ENCODE data around the gene TMEM271.
"Not testable (repeated sequence)": the region's sequence is repeated elsewhere in the genome, so short reads cannot be mapped to it uniquely, and the experiment has no call there.

Gene TMEM271

GRCh38 chr4:560731-561291 lies 15.3 kb downstream of the TMEM271 start:
- DNase-seq, result no peak

DNA sequence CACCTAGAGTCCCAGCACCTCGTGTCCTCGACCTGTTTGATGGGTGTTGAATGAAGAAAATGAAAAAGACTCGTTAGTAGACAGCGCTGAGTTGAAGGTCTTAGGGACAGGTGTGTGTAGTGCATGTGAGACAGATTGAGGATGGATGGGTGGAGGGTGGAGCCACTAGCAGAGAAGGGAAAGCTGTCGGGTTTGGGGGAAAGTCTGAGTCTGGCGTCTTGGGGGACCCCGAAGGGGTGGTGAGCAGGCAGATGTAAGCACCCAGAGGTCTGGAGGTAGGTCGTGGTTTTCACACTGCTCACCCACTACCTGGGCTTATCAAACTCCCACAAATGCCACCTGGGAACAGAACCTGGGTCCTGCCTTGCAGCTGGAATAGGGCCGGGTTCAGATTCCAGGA lies 16.0 kb downstream of the TMEM271 start:
- DNase-seq, result no peak

DNA sequence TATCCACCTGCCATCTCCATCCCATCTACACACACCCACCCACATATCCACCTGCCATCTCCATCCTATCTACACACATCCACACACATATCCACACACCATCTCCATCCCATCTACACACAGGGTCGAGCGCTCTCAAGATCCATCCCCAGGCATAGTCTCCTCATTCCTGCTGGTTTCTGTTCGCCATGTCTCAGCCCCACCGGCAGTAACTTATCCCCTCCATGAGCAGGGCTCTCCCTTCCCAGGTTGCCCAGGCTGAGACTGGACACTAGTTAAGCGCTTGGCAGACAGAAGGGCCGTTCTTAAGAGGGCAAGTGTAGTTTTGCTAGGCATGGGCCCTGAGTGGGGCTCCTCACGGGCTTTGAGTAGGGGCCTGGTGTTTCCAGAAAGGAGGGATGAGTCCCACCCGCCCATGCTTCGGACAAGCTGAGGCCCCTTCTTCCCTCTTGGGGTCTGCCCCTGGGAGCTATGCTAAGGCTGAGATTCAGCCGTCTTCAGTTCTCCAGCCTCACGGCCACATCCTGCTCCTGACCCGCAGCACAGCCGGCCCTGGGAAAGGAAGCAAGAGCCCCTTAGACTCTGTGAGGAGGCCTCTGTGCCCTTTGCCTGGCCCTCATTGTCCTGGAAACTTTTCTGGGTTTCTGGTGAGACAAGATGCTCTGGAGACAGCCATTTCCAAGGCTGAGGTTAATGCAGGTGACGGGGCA lies 20.4 kb downstream of the TMEM271 start:
- no peak for DNase-seq

DNA sequence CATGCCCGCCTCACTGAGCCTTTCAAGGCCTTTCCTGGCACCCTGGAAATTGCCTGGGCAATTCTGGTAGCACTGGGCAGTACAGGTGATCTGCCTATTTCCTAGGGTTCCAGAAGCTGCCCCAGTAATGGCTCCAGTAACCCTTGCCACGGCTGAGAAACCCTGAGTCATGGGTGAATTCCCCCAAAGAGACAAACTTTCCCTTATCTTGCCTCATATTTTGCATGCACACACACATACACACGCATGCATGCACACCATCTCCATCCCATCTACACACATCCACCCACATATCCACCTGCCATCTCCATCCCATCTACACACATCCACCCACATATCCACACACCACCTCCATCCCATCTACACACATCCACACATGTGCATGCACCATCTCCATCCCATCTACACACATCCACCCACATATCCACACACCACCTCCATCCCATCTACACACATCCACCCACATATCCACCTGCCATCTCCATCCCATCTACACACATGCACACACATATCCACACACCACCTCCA lies 21.2 kb downstream of the TMEM271 start:
- DNase-seq, result not testable (repeated sequence)

DNA sequence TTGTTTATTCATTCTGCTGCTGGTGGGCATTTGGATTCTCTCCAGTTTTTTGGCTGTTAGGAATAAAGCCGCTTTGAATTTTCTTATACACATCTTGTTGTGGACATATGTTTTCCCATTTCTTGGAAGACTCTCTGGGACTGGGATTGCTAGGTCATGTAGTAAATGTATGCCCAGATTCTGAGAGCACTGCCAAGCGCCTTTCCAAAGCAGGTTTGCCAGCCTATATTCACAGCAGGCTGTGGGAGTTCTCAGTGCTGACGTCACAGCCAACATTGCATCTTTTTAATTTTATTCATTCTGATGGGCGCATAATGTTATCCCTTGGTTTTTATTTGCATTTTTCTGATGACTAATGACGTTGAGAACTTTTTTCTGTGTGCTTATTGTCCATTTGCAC lies 24.1 kb downstream of the TMEM271 start:
- DNase-seq, result no peak

GRCh38 chr4:550268-550667 lies 25.8 kb downstream of the TMEM271 start:
- DNase-seq, result not testable (repeated sequence)

DNA sequence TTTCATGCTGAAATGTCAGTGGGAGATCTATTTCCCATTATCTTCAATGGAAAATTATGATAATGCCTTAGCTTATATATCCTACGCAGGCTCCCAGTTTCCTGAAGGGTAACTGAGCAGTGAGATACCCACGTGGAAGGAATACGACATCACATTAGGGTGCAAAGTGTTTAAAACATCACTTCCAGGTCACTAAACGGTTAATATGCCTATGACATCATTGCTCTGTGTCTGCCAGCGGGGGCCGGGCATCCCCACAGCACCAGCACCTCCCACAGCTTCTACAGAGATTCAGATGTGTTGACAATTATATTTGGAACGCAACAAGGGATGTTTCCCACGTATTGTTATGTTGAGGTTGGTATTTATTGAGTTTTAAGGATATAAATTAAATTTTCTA lies 27.1 kb downstream of the TMEM271 start:
- DNase-seq, result no peak

DNA sequence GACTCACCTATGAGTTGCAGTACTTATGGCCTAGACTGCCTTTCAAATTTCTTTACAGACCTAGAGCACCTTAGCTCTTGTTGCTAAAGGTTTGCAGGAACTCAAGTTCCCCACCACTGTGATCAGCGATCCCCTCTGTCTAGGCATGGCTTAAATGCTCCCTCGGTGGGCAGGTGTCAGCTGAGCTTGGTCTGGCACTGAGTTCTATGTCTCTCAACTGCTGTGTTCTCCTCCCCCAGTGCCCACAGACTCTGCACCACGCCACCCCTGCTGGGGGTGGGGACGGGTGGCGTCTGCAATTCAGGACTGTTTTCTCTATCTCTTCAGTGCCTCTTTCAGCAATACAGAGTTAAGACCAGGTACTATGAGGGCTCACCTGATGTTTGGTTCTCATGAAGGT lies 30.5 kb downstream of the TMEM271 start:
- no peak for DNase-seq

- DNase-seq, result no peak
Observed at GRCh38 chr4:544386-545105, 31.5 kb downstream of the TMEM271 start.

- no peak for DNase-seq
Observed at GRCh38 chr4:541271-541670, 34.8 kb downstream of the TMEM271 start.

DNA sequence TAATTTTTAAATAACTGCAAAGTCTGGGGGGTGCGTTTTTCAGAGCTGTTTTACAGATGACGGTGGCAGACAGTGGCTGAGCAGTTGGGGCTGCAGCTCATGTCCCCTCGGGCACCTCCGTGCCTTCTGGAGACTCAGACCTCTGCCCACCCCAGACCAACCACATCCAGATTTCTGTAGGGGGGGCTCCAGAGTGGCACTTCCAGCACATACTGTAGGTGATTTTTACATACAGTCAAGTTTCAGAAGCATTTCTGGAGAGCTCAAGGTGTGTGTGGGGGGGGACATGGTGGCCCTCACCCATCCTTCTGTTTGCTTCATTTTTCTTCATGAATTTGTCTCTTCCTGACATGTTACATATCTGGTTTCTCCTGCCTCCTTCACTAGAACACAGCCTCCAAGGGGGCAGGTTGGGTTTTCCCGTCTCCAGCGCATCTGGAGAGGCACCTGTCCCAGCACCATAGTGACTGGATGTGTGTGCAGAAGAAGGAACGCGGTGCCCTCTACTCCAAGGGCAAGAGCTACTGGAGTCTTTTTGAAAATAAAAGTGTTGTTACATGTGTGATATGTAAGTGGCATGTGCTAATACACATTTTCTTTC lies 37.5 kb downstream of the TMEM271 start:
- DNase-seq, result no peak

DNA sequence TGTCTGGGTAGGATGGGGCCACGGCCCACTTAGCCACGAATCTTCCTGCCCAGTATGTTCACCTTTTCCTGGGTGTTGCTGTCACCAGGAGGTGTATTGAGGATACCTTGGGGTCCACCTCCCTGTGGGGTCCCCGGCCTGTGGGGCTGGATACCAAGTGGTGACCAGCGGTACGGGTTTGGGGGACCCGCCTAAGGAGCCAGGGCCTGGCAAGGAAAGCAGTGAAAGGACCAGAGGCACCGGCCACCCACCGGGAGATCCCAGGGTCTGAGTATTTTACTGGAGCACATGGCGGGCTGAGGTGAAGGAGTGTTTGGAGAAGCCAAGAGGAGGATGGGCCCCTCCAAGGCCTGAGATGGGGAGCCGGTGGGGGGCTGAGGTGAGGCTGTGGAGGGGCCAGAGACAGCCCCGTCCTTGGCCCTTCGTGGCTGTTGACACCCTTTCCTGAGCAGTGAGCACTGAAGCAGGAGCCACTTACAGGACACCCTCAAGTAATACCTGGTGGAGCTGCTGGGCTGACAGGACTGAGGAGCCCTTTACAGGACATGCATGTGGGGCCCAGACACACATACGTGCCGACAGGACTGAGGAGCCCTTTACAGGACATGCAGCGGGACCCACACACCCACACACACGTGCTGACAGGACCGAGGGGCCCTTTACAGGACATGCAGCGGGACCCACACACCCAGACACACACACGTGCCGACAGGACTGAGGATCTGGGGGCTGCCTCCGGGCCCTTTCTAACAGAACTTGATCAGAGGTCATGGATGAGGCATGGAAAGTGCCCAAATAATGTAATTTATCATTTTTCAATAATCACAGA lies 38.4 kb downstream of the TMEM271 start:
- DNase-seq, result no peak

GRCh38 chr4:536351-536972 lies 39.6 kb downstream of the TMEM271 start:
- DNase-seq, result no peak

DNA sequence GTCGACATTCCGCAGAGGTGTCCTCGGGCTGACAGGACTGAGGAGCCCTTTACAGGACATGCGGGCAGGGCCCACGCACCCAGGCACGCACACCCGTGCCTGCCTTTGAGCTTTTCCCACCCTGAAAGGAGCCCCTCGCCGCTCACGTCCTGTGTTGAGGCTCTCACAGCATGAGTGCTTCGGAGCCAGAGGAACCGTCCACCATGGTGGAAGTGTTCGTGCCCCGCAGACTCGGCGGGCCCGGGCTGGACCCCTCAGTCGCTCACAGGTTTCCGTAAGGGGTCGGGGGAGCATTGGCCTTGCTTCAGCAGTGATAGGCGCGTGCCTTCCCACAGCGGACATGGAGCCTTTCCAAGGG lies 40.2 kb downstream of the TMEM271 start:
- DNase-seq, result no peak

GRCh38 chr4:535181-535923 lies 40.7 kb downstream of the TMEM271 start:
- no peak for DNase-seq

DNA sequence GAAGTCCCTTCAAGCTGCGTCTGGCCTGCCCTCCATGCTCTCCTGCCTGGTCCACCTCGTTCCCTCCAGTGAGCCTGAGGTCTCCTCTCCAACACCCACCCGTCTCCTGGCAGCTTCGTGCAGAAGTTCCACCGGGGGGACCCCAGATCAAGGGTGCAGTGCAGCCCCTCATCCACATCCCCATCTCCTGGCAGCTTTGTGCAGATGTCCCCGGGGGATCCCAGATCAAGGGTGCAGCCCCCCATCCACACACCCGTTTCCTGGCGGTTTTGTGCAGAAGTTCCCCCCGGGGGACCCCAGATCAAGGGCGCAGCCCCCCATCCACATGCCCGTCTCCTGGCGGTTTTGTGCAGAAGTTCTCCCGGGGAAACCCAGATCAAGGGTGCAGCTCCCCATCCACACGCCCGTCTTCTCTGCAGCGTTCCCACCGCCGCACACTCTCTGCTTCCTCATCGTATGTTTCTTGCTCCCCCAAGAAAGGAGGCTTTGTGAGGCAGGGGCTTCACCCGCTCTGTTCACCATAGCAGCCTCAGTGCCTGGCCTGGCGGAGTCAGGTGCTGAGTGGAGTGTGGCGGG lies 41.4 kb downstream of the TMEM271 start:
- no peak for DNase-seq

DNA sequence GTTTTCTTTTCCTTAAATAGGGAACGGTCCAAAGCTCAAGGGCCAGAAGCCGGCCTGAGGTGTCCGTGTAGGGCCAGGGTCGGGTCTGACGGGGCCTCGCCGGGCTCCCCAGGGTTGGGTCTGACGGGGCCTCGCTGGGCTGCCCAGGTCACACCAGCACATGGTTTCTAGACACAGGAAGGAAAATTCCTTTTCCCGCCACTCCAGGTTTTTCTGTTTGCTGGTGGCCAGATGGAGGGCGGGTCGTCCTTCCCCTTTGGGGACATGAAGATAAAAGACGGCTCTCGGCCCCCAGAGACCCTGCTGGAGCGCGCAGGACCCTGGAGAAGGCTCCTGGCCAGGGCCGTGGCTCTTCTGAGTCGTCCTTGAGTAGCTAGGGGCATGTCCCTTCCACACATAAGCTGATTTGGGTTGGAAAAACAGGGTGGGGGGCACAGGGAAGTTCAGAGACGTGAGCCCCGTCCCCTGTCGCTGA lies 42.0 kb downstream of the TMEM271 start:
- no peak for DNase-seq

DNA sequence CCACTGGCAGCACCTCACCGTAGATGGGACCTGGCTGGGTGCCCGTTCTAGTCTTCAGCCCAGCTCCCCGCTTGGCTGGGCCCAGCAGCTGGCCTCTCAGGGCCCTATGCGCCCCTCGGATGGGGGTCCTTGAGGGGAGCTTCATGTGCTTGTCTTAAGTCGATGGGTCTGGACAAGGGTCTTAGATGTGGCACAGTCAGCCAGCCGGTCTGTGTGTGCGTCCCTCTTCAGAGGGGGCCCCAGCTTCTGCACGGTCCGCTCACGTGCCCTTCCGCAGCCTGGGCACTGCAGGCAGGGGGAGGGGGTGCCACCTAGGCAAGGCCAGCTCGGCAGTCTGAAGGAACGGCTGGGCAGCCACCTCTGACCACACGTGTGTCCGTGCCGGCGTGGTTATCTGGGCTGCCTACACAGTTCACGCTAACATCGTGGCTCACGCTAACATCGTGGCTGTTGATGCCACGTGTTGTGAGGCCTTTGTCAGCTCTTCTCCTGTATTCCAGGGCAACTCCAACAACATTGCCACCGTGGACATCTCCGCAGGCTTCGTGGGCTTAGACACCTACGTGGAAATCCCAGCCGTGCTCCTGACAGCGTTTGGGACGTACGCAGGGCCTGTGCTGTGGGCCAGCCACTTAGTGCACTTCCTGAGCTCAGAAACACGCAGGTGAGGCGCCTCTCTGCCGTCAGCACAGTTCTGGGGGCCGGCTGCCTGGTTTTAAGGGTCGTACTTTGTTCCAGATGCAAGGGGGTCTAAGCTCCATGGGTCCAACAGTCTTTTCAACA lies 42.6 kb downstream of the TMEM271 start:
- DNase-seq, result no peak

GRCh38 chr4:532588-533317 lies 43.3 kb downstream of the TMEM271 start:
- no peak for DNase-seq

All from NCI-H1105 treated with DMSO at 0.1 percent for 48 hours (cell line).